C4-2B (cell line): ENCODE data around the gene MAP1LC3B2.
A peak's percentile ranks its signal among the peaks of the same experiment; 100 is the strongest.

ENCODE experiments used
- ZFX ChIP-seq: fragments of 450-650 bp; IDR thresholded peaks from 2 replicates; pipeline ENCODE4 v1.6.1; 2017
- TF ChIP-seq, protein P1 (sequence below): fragments of 450-650 bp; conservative IDR thresholded peaks from 2 replicates; pipeline ENCODE4 v1.5.1; 2017; ENCODE audit warnings: mild to moderate bottlenecking

DNA sequence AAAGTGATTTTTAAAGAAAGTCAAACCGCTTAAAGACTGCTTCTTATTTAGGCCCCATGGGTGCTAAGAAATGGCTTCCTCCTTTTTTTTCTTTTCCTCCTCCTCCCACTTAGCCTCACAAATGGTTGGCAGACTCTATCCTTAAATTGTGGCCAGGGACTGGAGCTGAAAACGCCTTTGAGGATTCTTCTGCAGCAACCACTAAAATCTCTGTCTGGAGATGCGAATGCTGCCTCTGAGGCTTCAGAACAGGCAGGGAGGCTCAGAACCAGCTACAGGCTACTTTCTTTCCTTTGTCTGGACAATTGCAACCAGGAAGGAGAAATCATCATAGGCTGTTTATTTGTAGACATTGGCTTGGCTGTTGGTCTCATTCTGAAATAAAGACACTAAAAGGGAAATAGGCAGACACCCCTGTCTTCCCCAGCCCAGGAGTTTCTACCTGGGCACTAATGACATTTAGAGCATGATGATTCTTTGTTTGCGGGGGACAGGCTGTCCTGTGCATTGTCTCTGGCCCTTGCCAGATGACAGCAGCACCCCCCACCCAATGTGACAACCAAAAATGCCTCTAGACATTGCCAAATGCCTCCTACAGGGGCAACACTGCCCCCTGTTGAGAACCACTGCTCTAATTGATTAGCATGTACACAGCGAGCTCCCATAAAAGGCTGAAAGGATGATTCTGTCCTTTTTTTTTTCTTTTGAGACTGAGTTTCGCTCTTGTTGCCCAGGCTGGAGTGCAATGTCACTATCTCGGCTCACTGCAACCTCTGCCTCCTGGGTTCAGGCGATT, 50.3 kb downstream of the MAP1LC3B2 start:
- TF ChIP-seq, protein P1, sequence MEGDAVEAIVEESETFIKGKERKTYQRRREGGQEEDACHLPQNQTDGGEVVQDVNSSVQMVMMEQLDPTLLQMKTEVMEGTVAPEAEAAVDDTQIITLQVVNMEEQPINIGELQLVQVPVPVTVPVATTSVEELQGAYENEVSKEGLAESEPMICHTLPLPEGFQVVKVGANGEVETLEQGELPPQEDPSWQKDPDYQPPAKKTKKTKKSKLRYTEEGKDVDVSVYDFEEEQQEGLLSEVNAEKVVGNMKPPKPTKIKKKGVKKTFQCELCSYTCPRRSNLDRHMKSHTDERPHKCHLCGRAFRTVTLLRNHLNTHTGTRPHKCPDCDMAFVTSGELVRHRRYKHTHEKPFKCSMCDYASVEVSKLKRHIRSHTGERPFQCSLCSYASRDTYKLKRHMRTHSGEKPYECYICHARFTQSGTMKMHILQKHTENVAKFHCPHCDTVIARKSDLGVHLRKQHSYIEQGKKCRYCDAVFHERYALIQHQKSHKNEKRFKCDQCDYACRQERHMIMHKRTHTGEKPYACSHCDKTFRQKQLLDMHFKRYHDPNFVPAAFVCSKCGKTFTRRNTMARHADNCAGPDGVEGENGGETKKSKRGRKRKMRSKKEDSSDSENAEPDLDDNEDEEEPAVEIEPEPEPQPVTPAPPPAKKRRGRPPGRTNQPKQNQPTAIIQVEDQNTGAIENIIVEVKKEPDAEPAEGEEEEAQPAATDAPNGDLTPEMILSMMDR, result peak; percentile 28
- no peak for TF ChIP-seq ZFX
